GM10847 (cell line): ENCODE measurements around the gene PDE4B.
A peak's percentile ranks its signal among the peaks of the same experiment; 100 is the strongest.

Experiments
- POLR2A ChIP-seq: IDR thresholded peaks from 2 replicates; pipeline ENCODE4 v1.6.1; 2011; ENCODE audit not compliant: insufficient read length; ENCODE audit errors: extremely low read depth

The PDE4B gene

DNA sequence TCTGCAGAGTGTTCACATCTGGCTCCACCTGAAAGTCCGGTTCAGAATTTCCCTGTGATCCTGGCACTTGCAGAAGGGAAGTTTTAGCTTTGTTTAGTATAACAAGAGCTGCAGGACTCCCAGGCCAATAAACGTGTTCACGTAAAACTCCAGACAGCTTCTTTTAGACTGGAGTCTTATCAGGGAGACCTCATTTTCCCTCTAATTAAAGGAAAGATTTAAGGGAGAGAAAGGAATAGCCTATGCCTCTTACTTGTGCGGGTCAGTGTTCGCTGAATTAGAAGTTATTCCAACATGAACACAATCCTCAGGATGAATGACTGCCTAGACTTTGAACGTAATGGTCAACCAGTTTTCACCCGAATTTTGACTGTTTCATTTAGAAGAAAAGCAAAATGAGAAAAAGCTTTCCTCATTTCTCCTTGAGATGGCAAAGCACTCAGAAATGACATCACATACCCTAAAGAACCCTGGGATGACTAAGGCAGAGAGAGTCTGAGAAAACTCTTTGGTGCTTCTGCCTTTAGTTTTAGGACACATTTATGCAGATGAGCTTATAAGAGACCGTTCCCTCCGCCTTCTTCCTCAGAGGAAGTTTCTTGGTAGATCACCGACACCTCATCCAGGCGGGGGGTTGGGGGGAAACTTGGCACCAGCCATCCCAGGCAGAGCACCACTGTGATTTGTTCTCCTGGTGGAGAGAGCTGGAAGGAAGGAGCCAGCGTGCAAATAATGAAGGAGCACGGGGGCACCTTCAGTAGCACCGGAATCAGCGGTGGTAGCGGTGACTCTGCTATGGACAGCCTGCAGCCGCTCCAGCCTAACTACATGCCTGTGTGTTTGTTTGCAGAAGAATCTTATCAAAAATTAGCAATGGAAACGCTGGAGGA is 539.2 kb downstream of the PDE4B start:
- peak; percentile 54 for TF ChIP-seq POLR2A

DNA sequence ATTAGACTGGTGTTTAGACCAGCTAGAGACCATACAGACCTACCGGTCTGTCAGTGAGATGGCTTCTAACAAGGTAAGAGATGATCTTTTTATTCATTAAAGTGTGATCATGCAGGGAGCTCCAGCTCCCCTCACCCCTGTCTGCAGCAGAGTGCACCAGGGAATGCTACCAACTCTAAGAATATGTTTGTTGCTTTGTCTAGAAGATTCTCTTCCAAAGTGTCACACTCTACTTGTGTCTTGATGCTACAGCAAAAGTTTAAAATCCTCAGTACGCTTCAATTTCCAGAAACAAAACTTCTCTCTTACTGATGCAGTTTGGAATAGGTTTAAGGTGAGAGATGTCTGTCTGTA is 539.8 kb downstream of the PDE4B start:
- no peak for TF ChIP-seq POLR2A

DNA sequence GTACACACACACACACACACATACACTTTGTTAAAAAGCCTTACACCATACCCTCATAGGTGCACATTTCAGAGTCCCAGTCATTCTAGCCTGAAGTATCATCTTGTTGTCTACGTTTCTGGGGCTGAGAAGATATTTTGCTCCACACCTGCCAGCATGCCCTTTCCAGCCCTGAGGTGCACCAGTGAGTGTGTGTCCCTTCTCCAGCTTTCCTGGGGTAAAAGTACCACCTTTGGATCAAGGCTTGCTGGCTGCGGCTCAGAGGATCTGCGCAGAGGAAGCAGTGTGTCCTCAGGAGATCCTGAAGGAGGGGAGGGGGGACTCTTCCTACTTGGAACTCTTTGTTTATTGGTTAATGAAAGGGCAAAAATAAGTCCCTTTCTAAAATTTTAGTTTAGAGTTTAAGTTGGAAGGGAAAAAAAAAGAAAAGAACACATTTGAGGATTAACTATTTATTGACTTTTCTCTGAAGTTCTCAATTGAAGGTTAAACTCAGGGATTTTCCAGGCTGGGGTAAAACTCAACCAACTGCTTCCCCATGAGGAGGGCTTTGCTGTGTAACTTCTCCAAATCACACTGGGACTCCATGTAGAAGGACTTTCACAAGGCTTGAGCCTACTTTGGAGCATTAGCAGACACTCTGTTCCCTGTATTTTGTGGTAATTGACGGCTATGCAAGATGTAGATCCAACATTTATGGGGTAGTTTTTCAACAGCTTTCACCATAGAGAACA is 540.9 kb downstream of the PDE4B start:
- TF ChIP-seq POLR2A: no peak

DNA sequence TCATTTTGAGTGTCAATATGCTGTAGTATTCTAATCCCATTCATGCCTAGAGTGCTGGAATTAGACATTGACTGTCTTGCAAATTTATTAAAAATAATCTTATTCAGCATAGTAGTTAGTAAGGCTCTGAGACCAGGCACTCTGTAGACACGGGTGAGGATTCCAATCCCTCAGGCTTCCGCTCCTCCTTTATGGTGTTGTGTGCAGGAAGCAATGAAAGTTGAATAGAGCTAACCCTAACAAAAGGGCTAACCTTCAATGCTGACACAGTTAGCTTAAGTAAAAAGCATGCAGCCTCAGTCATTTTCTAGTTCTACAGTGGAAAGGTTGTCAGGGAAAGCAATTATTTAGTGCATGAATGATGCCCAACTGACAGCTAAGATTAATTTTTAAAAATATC is 541.6 kb downstream of the PDE4B start:
- no peak for TF ChIP-seq POLR2A

DNA sequence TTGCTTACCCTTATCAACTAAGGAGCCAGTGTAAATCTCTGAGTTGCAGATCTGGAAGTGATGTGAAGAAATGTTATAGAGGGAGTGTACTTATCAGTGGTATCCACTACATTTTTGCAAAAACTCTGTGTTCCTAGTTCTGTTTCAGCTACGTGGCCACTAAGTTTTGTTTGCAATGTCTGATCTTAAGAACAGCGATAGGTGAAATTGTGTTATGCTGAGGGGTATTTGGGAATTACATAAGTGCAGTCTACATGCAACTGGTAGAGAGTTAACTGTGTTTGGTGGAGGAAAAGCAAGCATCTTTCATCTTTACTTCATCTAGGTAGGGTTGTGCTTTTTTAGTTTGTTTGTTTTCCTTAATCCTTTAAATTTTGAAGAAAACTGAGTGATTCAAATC is 542.4 kb downstream of the PDE4B start:
- no peak for TF ChIP-seq POLR2A

DNA sequence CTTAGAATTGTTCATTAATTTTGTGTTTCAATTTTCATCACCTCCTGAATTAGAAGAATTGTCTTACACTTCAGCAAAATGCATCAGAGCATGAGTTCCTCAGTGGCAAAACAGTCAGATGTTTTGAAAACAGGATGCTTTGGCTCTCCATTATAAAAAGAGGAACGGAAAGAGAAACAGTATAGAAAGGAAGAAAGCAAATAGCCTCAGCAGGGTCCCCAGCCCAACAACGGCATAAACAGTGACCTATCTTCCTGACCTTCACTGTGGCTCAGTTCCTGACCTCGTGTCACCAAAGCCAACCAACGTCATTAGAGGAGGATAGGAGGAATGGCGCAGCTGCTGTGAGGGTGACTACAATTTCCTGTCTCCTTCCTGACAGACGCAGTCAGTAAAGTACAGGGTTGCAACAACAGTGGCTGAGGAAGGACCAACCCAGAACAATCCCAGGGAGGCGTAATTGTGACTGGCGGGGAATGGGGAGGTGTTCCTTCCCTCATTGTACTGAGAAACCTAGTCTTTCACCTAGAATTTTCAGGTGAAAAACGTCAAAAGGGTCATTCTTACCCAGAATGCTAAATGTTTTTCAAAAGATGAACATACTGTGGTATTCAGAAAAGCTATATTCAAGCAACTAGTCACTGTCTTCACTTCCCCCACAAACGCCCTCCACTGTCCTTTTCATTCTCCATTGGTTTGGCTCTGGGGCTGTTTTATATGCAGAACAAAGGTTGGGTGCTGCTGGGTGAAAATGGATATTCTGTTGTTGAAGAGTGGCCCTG is 543.4 kb downstream of the PDE4B start:
- peak; percentile 52 for TF ChIP-seq POLR2A

DNA sequence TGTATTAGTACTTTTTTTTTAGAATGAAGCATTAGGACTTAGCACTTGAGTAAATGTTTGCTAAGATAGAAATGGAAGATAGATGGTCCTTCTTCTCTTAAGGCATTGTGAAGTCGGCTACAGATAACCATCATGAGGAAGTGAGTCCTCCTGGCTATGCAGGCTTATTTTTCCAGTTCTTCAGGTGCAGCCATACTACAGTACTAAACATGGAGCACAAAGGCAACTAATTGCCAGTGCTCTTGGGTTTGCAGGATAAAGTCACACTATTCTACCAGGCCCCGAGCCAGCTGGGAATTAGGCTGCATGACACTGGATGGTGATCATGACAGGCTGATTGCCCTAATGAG is 543.9 kb downstream of the PDE4B start:
- no peak for TF ChIP-seq POLR2A

DNA sequence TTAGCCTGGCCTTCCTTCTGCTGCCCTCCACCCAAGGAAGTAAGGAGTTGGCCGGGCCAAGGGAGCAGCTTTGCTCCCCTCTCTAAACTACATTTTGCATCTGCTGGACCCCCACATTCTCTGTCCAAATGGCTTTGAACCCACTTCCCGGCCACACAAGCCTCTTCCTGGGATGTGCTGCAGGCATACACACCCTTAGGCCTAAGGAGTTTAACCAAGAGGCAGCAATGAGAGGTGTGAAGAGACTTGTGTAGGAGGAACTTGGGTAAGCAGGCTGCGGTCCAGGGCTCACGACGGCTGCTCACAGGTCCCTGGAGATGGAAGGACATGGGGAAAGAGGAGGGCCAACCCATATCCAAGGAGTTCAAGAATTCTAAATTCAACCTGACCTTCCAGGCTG is 544.6 kb downstream of the PDE4B start:
- TF ChIP-seq POLR2A: no peak

DNA sequence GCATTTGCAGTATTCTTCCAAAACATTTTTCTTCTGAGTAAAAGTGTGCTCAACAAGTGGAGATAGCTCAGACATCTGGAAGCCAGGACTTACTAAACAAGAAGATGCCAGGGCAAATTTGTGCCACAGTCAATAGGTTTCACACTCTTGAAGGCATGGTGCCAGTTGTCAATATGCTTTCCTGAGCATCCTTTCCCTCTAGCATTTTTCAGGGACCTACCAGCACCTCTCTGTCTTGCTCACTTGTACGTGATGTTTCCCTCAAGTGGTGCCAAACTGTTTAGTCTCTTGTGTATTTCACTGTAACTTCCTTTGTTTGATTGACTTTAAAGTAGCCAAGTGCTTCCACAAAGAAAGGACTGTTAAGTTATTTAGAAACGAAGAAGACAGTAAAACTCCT is 547.2 kb downstream of the PDE4B start:
- TF ChIP-seq POLR2A: no peak

DNA sequence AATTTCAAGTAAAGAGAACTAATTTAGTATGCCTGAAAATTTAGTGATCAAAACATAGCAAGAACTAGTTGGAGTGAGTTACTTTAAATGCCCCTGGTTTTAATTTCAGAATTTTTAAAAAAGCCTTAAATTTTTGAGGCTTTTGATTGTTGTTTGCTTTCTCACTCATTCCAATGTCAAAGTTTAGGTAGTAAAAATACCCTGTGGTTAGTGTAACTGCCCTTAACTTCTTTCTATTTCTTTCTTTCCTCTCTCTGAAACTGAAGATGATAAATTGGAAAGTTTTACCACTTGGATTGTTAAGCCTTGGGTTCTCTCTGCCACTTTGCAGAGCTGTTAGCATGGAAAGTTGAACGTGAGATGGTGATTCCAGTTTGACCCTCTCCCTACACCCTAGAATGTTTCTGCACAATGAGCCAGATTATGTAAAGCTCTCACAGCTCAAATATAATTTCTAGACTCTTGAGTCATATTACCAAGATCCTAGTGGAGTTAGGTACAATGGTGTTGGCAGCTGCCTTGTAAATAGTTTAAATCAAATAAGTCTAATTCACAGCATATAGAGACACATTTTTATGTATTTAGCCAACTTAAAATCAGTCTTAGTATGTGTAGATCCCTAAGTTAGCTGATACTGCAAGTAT is 548.9 kb downstream of the PDE4B start:
- TF ChIP-seq POLR2A: no peak

DNA sequence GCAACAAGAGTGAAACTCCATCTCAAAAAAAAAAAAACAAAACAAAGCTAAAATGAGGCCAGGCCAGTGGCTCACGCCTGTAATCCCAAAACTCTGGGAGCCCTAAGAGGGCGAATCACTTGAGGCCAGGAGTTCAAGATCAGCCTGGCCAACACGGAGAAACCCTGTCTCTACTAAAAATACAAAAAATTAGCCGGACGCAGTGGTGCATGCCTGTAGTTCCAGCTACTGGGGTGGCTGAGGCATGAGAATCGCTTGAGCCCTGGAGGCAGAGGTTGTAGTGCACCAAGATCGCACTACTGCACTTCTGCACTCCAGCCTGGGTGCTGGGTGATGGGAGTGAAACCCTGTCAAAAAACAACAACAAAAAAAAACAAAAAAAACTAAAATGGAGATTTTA is 550.0 kb downstream of the PDE4B start:
- TF ChIP-seq POLR2A: no peak

DNA sequence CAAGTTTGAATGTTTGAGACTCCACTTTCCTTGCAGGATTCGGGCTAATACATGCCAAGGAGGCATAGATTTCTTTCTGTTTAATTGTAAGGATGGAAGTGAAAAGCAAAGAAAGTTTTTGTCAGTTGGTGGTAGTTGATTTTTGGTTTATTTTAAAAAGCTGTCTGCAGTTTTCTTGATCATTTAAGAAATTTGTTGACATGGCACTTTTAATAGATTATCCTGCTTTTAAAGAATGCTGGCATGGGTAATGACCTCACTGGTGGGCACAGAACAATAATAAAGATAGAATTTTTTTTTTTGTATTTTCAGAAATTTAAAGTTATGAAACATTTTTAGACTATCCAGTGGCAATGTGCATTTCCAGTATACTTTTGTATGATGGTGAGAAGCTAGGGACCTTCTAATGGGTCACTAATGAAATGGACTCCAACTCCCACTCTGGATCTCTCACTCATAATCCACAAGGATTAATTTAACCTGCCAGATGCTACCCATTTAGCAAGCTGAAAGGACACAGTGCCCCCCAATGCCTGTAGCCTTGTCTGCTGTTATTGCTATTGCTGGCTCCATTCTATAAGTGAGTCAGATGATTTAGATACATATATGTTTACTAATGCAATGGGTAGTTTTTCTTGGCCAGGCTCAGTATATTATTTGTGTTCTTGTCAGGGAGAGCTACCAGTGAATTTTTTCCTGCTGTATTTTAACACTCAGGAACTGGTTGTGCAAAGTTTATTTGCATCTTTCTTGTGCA is 551.1 kb downstream of the PDE4B start:
- no peak for TF ChIP-seq POLR2A

DNA sequence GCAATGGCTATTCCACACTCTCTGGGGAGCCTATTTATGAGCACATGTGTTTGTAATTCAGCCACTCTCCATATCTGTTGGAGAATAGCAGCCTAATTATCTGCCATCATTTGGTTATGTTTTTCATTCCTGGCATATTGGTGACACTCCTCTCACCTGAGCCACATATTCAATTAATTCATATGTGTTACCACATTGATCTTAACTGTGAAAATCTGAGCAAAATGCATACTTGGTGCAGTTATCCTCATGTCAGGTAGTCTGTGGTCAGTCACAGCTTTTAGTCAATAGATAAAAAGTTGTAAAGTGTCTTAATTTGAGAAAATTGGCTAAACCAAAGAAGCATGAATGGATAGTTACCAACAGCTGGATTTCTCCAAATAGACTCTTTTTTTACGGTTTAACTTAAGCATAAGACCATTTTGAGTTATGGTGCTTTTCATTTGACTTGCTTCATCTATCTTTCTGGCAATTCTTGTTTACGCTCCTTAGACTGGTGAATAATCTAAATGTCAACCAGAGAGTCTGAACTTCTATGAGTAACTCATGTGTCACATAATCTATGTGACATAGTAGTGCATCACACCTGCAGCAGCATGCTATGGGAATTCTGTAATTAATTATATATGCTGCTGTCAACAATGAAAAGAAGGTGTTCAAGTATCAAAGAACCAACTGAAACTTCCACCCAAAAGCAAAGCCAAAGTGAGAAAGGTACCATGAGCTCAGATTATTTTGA is 553.5 kb downstream of the PDE4B start:
- no peak for TF ChIP-seq POLR2A

DNA sequence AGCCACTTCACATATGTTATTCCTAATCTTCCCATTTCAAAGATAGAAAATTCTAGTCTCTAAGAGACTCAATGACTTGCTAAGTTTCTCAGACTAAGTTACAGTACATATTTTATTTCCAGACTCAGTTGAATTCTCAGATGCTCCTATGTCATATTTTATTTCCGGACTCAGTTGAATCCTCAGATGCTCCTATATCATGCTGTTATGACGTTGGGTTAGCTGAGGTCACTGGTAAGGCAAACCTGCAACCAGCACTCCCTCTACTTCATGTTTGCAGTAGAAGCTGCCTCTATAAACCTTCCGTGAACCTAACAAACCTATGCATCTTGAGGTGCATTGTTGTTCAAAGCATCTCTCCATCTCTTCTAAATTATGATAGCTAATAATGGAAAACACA is 554.2 kb downstream of the PDE4B start:
- no peak for TF ChIP-seq POLR2A
